Measurements from ENCODE around the gene SLC46A2. TPM values are rescaled to one million over a fixed set of nuclear protein-coding genes. Genes with fewer than 3 reads are reported as not detected.

SLC46A2 gene
- total and polyA plus RNA-seq, 9 donors, result 0.04 to 1.2 (median 0.54) TPM; not detected in 5

DNA sequence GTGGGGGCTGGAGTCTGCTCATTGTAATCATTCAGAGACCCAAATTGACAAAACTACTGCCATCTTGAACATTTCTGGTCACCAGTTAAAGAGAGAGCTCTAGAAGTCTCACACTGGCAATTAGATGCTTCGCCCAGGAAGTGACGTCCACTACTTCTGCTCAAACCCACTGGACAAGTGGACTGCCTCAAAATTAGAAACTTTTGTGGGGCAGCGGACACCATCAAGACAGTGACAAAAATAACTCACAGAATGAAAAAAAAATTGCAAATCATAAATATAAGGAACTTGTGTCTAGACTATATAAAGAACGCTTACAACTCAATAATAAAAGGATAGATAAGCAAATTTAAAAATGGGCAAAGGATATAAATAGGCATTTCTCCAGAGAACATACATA is 9.8 kb upstream of the SLC46A2 start:
- intact Hi-C loops (cut with DNase I), result no loop called here
- WGBS, 3 donors, result 76 to 83% (median 81%) methylated on average over 4 of the region's 4 CpGs
- H3K27me3 ChIP-seq, result no peaks in the 10 kb centered on the region
- no peaks in the 10 kb centered on the region for H3K9me3 ChIP-seq
- H3K27ac ChIP-seq, result no peak overlapping the region
- no peaks in the 10 kb centered on the region for H3K36me3 ChIP-seq
- H3K4me3 ChIP-seq, result no peak overlapping the region
- no peaks in the 10 kb centered on the region for H3K4me1 ChIP-seq (ENCODE audit: insufficient read depth)
- TF ChIP-seq EP300 (IDR thresholded peaks at IDR 0.05) (no peak), POLR2A (IDR thresholded peaks at IDR 0.05) (no peak)
- DNase-seq, result no peak

DNA sequence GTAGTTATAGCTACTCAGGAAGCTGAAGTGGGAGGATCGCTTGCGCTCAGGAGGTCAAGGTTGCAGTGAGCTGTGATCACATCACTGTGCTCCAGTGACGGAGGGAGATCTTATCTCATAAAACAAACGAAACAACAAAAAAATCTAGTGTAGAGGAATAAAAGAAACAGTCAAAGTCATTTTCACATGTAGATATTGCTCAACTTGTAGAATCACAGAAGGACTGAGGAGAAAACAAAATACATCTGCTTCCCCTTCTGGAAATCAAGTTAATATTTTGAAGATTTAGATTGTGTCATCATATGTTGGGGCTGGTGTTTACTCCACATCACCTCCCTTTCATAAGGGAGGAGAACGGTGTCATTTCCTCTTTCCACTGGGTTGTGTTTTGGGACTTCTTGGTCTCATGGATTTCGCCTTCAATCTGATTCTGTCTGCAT is 8.2 kb upstream of the SLC46A2 start:
- Histone ChIP-seq H3K4me1 (ENCODE audit: insufficient read depth) (no peaks in the 10 kb centered on the region), H3K36me3 (no peaks in the 10 kb centered on the region), H3K27ac (no peak overlapping the region), H3K4me3 (no peak overlapping the region), H3K9me3 (no peaks in the 10 kb centered on the region), H3K27me3 (no peaks in the 10 kb centered on the region)
- 32 to 42% (median 41%) methylated on average over 6 of the region's 6 CpGs for WGBS, 3 donors
- DNase-seq, result no peak
- intact Hi-C loops (cut with DNase I), result no loop called here
- no peak for TF ChIP-seq POLR2A (IDR thresholded peaks at IDR 0.05)
- TF ChIP-seq, protein P1, sequence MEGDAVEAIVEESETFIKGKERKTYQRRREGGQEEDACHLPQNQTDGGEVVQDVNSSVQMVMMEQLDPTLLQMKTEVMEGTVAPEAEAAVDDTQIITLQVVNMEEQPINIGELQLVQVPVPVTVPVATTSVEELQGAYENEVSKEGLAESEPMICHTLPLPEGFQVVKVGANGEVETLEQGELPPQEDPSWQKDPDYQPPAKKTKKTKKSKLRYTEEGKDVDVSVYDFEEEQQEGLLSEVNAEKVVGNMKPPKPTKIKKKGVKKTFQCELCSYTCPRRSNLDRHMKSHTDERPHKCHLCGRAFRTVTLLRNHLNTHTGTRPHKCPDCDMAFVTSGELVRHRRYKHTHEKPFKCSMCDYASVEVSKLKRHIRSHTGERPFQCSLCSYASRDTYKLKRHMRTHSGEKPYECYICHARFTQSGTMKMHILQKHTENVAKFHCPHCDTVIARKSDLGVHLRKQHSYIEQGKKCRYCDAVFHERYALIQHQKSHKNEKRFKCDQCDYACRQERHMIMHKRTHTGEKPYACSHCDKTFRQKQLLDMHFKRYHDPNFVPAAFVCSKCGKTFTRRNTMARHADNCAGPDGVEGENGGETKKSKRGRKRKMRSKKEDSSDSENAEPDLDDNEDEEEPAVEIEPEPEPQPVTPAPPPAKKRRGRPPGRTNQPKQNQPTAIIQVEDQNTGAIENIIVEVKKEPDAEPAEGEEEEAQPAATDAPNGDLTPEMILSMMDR (IDR thresholded peaks at IDR 0.05), result no peak
- no peak for TF ChIP-seq EP300 (IDR thresholded peaks at IDR 0.05)

DNA sequence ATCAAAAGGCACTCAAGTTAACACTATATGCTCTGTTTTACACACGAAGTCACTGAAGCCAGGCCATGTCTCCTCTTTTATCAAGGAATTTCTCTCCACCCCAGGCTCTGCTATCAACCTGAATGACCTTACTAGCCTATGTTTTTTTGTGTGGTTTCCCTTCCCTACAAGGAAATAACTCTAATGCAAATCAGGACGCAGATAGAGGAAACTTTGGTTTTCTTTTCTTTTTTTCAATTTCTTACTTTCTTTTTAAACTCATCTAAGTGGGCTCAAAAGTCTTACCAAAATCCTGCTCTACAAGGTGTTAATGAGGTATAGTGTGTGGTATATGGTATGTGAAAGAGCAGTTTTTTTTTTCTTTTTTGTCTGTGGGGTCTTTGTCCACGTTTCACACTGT is 5.5 kb upstream of the SLC46A2 start:
- Histone ChIP-seq H3K36me3 (no peaks in the 10 kb centered on the region), H3K27me3 (no peaks in the 10 kb centered on the region), H3K4me1 (ENCODE audit: insufficient read depth) (no peaks in the 10 kb centered on the region), H3K4me3 (no peak overlapping the region), H3K9me3 (no peaks in the 10 kb centered on the region), H3K27ac (no peak overlapping the region)
- TF ChIP-seq, protein P1 (IDR thresholded peaks at IDR 0.05), result no peak
- TF ChIP-seq EP300 (IDR thresholded peaks at IDR 0.05), result no peak
- no peak for TF ChIP-seq POLR2A (IDR thresholded peaks at IDR 0.05)
- 43 to 59% (median 45%) methylated on average over 3 of the region's 3 CpGs for WGBS, 3 donors
- no peak for DNase-seq
- intact Hi-C loops (cut with DNase I), result no loop called here

DNA sequence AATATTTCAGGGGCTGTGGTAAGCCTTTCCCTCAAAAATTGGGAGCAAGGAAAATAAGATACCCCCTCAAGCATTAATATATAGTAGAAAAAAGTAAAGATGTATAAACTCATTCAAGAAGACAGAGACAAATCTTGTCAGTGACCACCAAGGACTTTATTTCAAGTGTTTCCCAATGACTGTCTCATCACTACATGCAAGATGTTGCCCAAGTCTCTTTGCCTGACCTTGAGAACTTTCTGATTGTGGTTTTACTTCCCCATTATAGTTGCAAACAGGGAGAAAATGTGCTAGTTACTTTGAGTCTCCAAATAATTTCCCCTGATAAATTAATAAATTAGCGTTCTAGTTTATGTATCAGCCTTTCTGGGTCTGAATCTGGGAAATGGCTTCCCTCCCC is 4.0 kb upstream of the SLC46A2 start:
- Histone ChIP-seq H3K27ac (no peak overlapping the region), H3K36me3 (no peaks in the 10 kb centered on the region), H3K4me1 (ENCODE audit: insufficient read depth) (peaks cover 3% of the 10 kb centered on the region), H3K27me3 (no peaks in the 10 kb centered on the region), H3K9me3 (no peaks in the 10 kb centered on the region), H3K4me3 (no peak overlapping the region)
- DNase-seq, result no peak
- intact Hi-C loops (cut with DNase I), result no loop called here
- WGBS, 3 donors, result 67 to 83% (median 83%) methylated on average over 1 of the region's 1 CpG
- TF ChIP-seq POLR2A (IDR thresholded peaks at IDR 0.05), result no peak
- TF ChIP-seq EP300 (IDR thresholded peaks at IDR 0.05), result no peak
- TF ChIP-seq, protein P1 (IDR thresholded peaks at IDR 0.05), result no peak

DNA sequence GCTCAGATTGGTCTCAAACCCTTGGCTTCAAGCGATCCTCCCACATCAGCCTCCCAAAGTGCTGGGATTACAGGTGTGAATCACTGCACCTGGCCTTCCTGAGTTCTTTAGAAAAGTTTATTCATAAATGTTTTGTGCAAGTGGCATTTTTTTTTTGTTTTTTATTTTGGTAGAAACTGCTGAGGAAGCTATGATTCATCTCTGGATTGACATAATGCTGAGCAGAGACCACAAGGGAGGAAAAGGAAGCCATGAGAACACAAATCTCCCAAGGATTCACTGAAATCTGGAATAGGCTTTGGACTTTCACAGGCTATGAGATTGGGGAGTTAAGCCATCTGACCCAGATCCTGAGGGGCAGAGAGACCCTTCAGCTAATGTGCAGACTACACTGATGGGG is 3.4 kb upstream of the SLC46A2 start:
- Histone ChIP-seq H3K9me3 (no peaks in the 10 kb centered on the region), H3K4me1 (ENCODE audit: insufficient read depth) (peaks cover 3% of the 10 kb centered on the region), H3K27me3 (no peaks in the 10 kb centered on the region), H3K36me3 (no peaks in the 10 kb centered on the region), H3K27ac (no peak overlapping the region), H3K4me3 (no peak overlapping the region)
- intact Hi-C loops (cut with DNase I), result no loop called here
- 87 to 94% (median 89%) methylated on average over 1 of the region's 1 CpG for WGBS, 3 donors
- no peak for DNase-seq
- TF ChIP-seq EP300 (IDR thresholded peaks at IDR 0.05) (no peak), POLR2A (IDR thresholded peaks at IDR 0.05) (no peak)
- TF ChIP-seq, protein P1 (IDR thresholded peaks at IDR 0.05), result no peak
